GM13976 (cell line): Measurements from ENCODE around the gene DNAH3.
"Not testable (repeated sequence)": the region's sequence is repeated elsewhere in the genome, so short reads cannot be mapped to it uniquely, and the experiment has no call there.

Experiments
- DNase-seq: peaks from one replicate; pipeline ENCODE4 v3.0.0; 2012; ENCODE audit warnings: low spot score
- CTCF ChIP-seq: IDR thresholded peaks from 2 replicates; pipeline ENCODE4 v1.5.1; 2012; ENCODE audit warnings: borderline replicate concordance, mild to moderate bottlenecking; ENCODE audit not compliant: insufficient read depth; ENCODE audit errors: extremely low read depth, missing control alignments, control extremely low read depth
- in situ Hi-C: fragments of 300-500 bp; cut with MboI; formaldehyde crosslinking; loops from one replicate; pipeline ENCODE4 v1.12.0; 2022; ENCODE audit warnings: low sequenced_read_pairs, mixed read lengths, inconsistent platforms; ENCODE audit not compliant: unreplicated experiment

Gene DNAH3

GRCh38 chr16:21053590-21053989 lies 97.1 kb downstream of the DNAH3 start:
- no peak for TF ChIP-seq CTCF
- in situ Hi-C loops, result no loop called here
- no peak for DNase-seq

GRCh38 chr16:21048091-21048912 lies 102.3 kb downstream of the DNAH3 start:
- DNase-seq, in situ Hi-C loops: not testable (repeated sequence)

- in situ Hi-C loops, result no loop called here
- no peak for TF ChIP-seq CTCF
- DNase-seq, result no peak
These were observed 112.4 kb downstream of the DNAH3 start for GRCh38 chr16:21038197-21038596.

GRCh38 chr16:21037736-21038135 lies 112.9 kb downstream of the DNAH3 start:
- TF ChIP-seq CTCF, result no peak
- DNase-seq, result no peak
- in situ Hi-C loops, result no loop called here

GRCh38 chr16:21037168-21037567 lies 113.5 kb downstream of the DNAH3 start:
- in situ Hi-C loops, result no loop called here
- no peak for DNase-seq
- TF ChIP-seq CTCF, result no peak

GRCh38 chr16:21036471-21036870 lies 114.2 kb downstream of the DNAH3 start:
- no peak for TF ChIP-seq CTCF
- in situ Hi-C loops, result no loop called here
- DNase-seq, result no peak

- TF ChIP-seq CTCF, result no peak
- in situ Hi-C loops, result no loop called here
- no peak for DNase-seq
These were observed 116.9 kb downstream of the DNAH3 start for GRCh38 chr16:21033704-21034103.
